CD4-positive, alpha-beta T cell (primary cell): ENCODE results near the gene PRKG1. TPM values are rescaled to one million over a fixed set of nuclear protein-coding genes. Genes with fewer than 3 reads are reported as not detected.

Experiments used
- ATAC-seq: fragments of 200-7000 bp; cut with Tn5 transposase; one replicate; pipeline ENCODE4 v1.10.0; 2022; ENCODE audit warnings: mild to moderate bottlenecking; ENCODE audit not compliant: poor library complexity
- CTCF ChIA-PET: fragments of 350-600 bp; sonication (Branson Sonifier 250); formaldehyde crosslinking; loops from one replicate; lab custom pipeline; 2021; ENCODE audit warnings: antibody characterized with exemption, inconsistent platforms; lab: Charles Lee
- POLR2A ChIA-PET: fragments of 350-600 bp; sonication (Branson Sonifier 250); formaldehyde crosslinking; loops from one replicate; lab custom pipeline; 2021; ENCODE audit warnings: antibody characterized with exemption, inconsistent platforms; lab: Charles Lee
- DNase-seq, 14 experiments: peaks; one replicate each; pipeline ENCODE4 v3.0.0-alpha.2; 2013 to 2020; ENCODE audit warnings: mixed read lengths in 2 of 14
- H3K27ac ChIP-seq, 2 donors: one replicate each; pipeline versions ENCODE4 v1.5.1 to v1.7.0; 2013; ENCODE audit warnings: low read length in 2 of 2, low read depth in 1 of 2, mild to moderate bottlenecking in 1 of 2
- H3K27me3 ChIP-seq, 2 experiments: 1 replicate in 1 of 2; 2 replicates in 1 of 2; pipeline versions ENCODE4 v1.6.1 to v1.7.0; 2013; ENCODE audit warnings: low read length in 2 of 2, control low read depth in 1 of 2, mild to moderate bottlenecking in 1 of 2, moderate library complexity in 1 of 2; ENCODE audit not compliant: insufficient read depth in 2 of 2, control insufficient read depth in 1 of 2
- H3K36me3 ChIP-seq: one replicate; pipeline ENCODE4 v1.6.1; 2013; ENCODE audit warnings: low read length, control low read depth; ENCODE audit not compliant: insufficient read depth
- H3K4me1 ChIP-seq: one replicate; pipeline ENCODE4 v1.6.1; 2013; ENCODE audit warnings: low read length, control low read depth; ENCODE audit not compliant: insufficient read depth
- H3K4me3 ChIP-seq: one replicate; pipeline ENCODE4 v1.5.1; 2013; ENCODE audit warnings: mild to moderate bottlenecking, low read length, moderate library complexity
- H3K9me3 ChIP-seq, 2 experiments: 1 replicate in 1 of 2; 2 replicates in 1 of 2; pipeline versions ENCODE4 v1.6.1 to v1.7.0; 2013; ENCODE audit warnings: low read length in 2 of 2, mild to moderate bottlenecking in 2 of 2, control low read depth in 1 of 2, moderate library complexity in 1 of 2; ENCODE audit not compliant: control insufficient read depth in 1 of 2, insufficient read depth in 1 of 2
- H3K27ac Mint-ChIP-seq: one replicate; pipeline ENCODE4 v1.8.0; 2020; ENCODE audit warnings: mixed read lengths
- H3K27me3 Mint-ChIP-seq: one replicate; pipeline ENCODE4 v1.8.0; 2021; ENCODE audit warnings: mixed read lengths
- H3K36me3 Mint-ChIP-seq: one replicate; pipeline ENCODE4 v1.8.0; 2021; ENCODE audit warnings: low read depth, mixed read lengths
- H3K4me1 Mint-ChIP-seq: one replicate; pipeline ENCODE4 v1.8.0; 2021; ENCODE audit warnings: low read depth, mixed read lengths
- H3K4me3 Mint-ChIP-seq: one replicate; pipeline ENCODE4 v1.8.0; 2020; ENCODE audit warnings: mild to moderate bottlenecking, mixed read lengths
- H3K9me3 Mint-ChIP-seq: one replicate; pipeline ENCODE4 v1.8.0; 2020; ENCODE audit warnings: mixed read lengths
- CTCF ChIP-seq: fragments of 200-600 bp; IDR thresholded peaks from one replicate; pipeline ENCODE4 v1.8.0; 2022; ENCODE audit warnings: antibody characterized with exemption, mild to moderate bottlenecking
- intact Hi-C, 2 experiments: fragments of 100-400 bp; cut with DNase I in 1 of 2; cut with micrococcal nuclease in 1 of 2; formaldehyde crosslinking; loops; one replicate each; pipeline versions ENCODE4 v1.15.1 to v1.9.0; 2023 to 2025; cut with DNase I, micrococcal nuclease
- total RNA-seq, 174 experiments: library from RNA in 2 of 174; stranded (reverse) in 2 of 174; gene quantifications; one replicate each; pipeline ENCODE4 v1.2.3 and lab custom pipeline; 2021 to 2026

PRKG1 gene
- total RNA-seq, 2 experiments from 2014 or later: 0.31 TPM; not detected in 1

GRCh38 chr10:51394039-51394438 is 319.8 kb downstream of the PRKG1 start:
- H3K27me3 Mint-ChIP-seq: no peaks in the 10 kb centered on the region
- H3K4me3 ChIP-seq: no peak overlapping the region
- H3K9me3 Mint-ChIP-seq: no peaks in the 10 kb centered on the region
- H3K4me3 Mint-ChIP-seq: no peak overlapping the region
- H3K36me3 ChIP-seq: no peaks in the 10 kb centered on the region
- H3K27me3 ChIP-seq: no peaks in the 10 kb centered on the region
- H3K4me1 Mint-ChIP-seq: no peaks in the 10 kb centered on the region
- intact Hi-C loops: no loop called here
- no peak overlapping the region for H3K27ac Mint-ChIP-seq
- H3K36me3 Mint-ChIP-seq: no peaks in the 10 kb centered on the region
- H3K9me3 ChIP-seq: no peaks in the 10 kb centered on the region
- no peaks in the 10 kb centered on the region for H3K4me1 ChIP-seq
- ChIA-PET CTCF (no interaction called here), POLR2A (no interaction called here)
- DNase-seq: no peak
- no peak for ATAC-seq
- TF ChIP-seq CTCF: no peak
- H3K27ac ChIP-seq: no peak overlapping the region

- Mint-ChIP-seq H3K4me3 (no peak overlapping the region), H3K27ac (no peak overlapping the region), H3K9me3 (no peaks in the 10 kb centered on the region), H3K27me3 (no peaks in the 10 kb centered on the region), H3K36me3 (no peaks in the 10 kb centered on the region), H3K4me1 (no peaks in the 10 kb centered on the region)
- Histone ChIP-seq H3K36me3 (no peaks in the 10 kb centered on the region), H3K27me3 (no peaks in the 10 kb centered on the region), H3K9me3 (no peaks in the 10 kb centered on the region), H3K4me1 (no peaks in the 10 kb centered on the region), H3K4me3 (no peak overlapping the region), H3K27ac (no peak overlapping the region)
- no peak for TF ChIP-seq CTCF
- ATAC-seq: no peak
- intact Hi-C loops: no loop called here
- DNase-seq: no peak
- ChIA-PET CTCF (no interaction called here), POLR2A (no interaction called here)
Observed at GRCh38 chr10:51397244-51397643, 323.0 kb downstream of the PRKG1 start.

- no peak for TF ChIP-seq CTCF
- Mint-ChIP-seq H3K27ac (no peak overlapping the region), H3K27me3 (no peaks in the 10 kb centered on the region), H3K4me3 (no peak overlapping the region), H3K36me3 (no peaks in the 10 kb centered on the region), H3K9me3 (no peaks in the 10 kb centered on the region), H3K4me1 (no peaks in the 10 kb centered on the region)
- no peak overlapping the region for H3K27ac ChIP-seq
- H3K36me3 ChIP-seq: no peaks in the 10 kb centered on the region
- ATAC-seq (no peak), DNase-seq (no peak)
- no peaks in the 10 kb centered on the region for H3K4me1 ChIP-seq
- H3K9me3 ChIP-seq: no peaks in the 10 kb centered on the region
- ChIA-PET POLR2A (no interaction called here), CTCF (no interaction called here)
- intact Hi-C loops: no loop called here
- H3K4me3 ChIP-seq: no peak overlapping the region
- H3K27me3 ChIP-seq: no peaks in the 10 kb centered on the region
Observed at GRCh38 chr10:51397695-51398094, 323.4 kb downstream of the PRKG1 start.
